ENCODE data around the gene ZNF346.
A peak's percentile ranks its signal among the peaks of the same experiment; 100 is the strongest.

ZNF346 gene

DNA sequence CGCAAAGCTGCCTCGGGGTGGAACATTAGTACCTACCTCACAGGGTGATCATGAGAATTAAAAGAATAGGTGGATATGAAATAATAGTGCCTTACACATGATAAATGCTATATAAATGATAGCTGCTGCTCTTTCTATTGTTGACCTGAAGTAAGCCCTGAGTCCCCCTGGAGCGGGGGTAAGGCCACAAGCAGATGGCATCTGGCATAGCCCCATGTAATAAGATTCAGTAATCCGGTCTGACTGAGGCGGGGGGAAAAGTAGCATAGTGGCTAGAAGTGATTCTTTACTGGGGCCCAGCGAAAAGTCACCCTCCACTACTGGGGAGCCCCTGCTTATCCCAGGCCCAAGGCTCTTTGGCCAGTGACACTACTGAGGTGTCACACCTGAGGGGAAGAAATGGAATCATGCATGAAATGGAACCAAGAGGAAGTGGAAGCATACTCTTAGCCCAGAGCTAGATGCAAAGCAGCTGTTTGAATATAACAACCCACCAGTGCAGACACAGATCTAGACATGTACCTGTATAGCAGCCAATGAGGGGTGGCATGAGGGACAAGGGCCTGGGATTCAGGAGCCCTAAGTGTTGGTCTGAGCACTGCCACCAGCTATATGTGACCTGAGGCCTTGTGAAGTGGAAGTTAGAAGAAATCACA lies 48.2 kb downstream of the ZNF346 start:
- no peak for DNase-seq

DNA sequence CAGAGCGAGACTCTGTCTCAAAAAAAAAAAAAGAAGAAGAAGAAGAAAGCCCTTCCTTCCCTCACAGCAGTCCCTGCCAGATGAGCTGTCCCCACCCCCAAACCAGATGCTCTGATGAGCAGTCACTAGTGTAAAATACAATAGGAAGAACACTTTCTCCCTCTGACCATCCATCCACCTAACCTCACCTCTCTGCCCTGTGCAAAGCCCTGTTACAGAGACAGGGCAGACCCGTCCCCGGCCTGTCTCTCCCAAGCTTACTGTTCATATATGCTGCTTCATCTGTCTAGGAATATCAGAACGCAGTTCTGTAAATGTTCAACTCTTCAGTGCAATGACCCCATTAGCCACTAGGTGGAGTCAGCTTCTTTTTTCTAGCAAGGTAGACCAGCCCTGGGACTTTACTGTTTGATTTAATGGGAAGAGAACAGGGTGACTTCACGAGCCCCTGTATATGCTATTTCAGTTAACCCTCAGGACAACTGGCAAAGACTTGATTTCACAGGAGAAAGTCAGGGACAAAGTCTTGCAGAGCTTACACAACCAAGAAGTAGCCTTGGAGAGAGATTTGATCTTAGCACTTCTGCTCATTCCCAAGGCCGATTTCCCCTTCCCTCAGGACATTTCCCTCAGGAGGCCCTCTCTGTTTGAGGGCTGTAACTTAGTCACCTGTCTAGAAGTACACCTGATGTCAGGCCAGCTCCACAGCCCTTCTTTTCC lies 49.3 kb downstream of the ZNF346 start:
- DNase-seq = peak; percentile 62 to 97

DNA sequence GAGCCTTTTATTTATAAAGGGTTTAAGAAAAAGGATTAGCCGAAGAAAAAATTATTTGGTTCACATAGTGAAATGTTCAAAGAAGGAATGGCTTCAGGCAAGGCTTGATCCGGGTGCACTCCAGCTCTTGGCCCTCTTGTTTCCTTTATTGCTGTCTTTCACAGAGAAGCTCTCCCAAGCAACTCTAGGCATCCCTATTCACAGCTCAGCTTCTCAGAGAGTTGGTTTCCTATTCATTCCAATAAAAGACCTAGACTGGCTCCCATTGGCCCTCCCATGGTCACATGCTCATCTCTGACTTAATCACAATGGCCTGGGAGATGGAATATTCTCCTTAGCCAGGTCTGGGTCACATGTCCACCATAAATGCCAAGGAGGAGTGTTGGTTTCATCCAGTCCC lies 54.8 kb downstream of the ZNF346 start:
- DNase-seq = no peak

DNA sequence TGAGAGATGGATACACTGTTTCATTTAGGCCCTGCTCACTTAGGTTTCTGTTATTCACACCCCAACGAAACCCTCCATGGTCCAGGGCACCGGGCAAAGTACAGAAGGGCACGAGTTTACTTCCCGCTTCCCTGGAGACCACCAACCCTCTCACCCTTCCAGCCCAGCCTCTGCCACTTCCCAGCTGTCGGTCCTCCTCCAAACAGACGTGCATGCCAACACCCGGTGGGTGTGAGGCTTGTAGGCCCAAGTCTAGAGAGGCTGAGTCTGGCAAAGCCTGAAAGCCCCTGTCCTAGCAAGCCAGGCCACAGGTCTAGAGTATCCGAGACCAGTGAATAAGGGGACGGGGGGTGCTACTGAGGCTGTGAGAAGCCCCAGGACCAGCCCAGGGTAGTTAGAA lies 57.1 kb downstream of the ZNF346 start:
- no peak for DNase-seq

GRCh38 chr5:177080265-177080664 lies 57.8 kb downstream of the ZNF346 start:
- no peak for DNase-seq

GRCh38 chr5:177081859-177082258 lies 59.4 kb downstream of the ZNF346 start:
- no peak for DNase-seq

GRCh38 chr5:177083357-177083756 lies 60.9 kb downstream of the ZNF346 start:
- no peak for DNase-seq

GRCh38 chr5:177084175-177084574 lies 61.7 kb downstream of the ZNF346 start:
- no peak for DNase-seq

- DNase-seq = no peak
Measured at GRCh38 chr5:177085985-177086653, 63.6 kb downstream of the ZNF346 start.

DNA sequence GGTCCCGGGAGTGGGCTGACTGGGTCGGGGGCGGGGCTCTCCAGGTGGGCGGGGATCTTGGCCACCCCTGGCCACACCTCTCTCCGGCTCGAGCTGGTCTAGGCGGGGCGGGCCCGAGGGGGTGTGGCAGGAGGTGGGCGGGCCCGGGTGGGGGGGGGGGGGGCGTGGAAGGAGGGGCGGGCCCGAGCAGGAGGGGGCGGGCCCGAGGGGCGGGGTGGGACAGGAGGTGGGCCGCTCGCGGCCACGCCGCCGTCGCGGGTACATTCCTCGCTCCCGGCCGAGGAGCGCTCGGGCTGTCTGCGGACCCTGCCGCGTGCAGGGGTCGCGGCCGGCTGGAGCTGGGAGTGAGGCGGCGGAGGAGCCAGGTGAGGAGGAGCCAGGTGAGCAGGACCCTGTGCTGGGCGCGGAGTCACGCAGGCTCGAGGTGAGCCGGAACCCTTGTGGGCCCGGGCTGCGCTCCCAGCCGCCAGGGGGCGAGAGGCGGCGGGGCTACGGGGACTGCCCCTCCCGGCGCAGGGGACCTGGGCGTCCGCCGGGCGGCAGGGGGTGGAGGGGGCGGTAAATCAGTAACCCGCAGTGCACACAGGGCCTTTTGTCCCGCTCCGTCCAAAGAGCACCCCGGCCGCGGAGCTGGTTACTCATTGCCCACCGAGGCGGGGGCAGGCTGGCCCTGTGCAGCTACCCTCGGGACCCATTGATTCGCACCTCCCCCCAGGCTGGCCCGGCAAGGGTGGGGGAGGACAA lies 64.3 kb downstream of the ZNF346 start, which contains the start of gene FGFR4:
Gene FGFR4 (plus strand): TSS at position 262 of the 744 bp plus-strand sequence. CDS start 2,688 bp downstream, outside the sequence.
- DNase-seq = peak; percentile 15 to 47

- no peak for DNase-seq
Measured at GRCh38 chr5:177087398-177088005, 65.0 kb downstream of the ZNF346 start.

GRCh38 chr5:177089127-177089526 lies 66.6 kb downstream of the ZNF346 start:
- DNase-seq = no peak

DNA sequence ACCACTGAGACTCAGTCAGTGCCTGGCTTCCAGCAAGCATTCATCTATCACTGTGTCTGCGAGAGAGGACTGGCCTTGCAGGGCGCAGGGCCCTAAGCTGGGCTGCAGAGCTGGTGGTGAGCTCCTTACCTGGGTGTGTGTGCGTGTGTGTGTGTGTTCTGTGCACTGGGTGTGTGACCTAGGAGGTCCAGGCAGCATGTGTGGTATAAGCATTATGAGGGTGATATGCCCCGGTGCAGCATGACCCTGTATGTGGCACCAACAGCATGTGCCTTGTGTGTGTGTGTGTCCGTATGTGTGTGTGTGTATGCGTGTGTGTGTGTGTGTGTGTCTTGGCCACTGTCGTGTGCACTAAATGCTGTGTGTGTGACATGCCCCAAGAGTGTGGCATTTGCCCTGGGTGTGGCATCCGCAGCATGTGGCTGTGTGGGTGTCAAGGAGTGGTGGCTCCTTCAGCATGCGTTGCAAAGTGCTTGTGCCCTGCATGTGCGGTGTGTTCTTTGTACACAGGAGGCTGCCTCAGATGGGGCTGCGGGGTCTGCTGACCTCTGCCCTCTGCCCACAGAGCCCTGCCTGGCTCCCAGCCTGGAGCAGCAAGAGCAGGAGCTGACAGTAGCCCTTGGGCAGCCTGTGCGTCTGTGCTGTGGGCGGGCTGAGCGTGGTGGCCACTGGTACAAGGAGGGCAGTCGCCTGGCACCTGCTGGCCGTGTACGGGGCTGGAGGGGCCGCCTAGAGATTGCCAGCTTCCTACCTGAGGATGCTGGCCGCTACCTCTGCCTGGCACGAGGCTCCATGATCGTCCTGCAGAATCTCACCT lies 67.5 kb downstream of the ZNF346 start:
- no peak for DNase-seq

DNA sequence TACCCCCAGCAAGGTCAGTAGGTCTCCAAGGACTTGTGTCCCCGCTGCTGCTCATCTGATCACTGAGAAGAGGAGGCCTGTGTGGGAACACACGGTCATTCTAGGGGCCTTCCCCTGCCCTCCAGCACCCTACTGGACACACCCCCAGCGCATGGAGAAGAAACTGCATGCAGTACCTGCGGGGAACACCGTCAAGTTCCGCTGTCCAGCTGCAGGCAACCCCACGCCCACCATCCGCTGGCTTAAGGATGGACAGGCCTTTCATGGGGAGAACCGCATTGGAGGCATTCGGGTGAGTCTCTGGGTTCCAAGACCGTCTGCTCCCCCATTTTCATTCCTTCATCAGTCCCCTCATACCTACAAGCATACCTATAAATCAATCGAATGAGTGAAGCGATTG lies 68.3 kb downstream of the ZNF346 start:
- no peak for DNase-seq

DNA sequence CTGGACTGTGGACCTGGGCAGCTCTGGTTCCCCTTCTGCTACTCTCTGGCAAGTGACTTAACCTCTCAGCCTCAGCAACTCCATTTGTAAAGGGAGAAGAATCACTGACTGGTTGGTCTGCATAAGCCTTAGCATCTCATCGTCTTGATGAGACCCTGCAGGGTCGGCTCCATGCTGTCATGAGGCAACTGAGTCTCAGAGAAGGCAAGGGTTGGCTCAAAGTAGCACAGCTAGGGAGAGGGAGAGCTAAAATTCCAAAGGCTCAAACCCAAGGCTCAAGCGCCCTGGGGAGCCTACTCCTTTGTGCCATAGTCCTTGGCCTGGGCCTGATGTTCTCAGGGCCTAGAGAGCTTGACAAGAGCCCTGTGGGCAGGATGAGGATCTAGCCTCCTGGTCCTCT lies 68.7 kb downstream of the ZNF346 start:
- no peak for DNase-seq

GRCh38 chr5:177092178-177093081 lies 69.9 kb downstream of the ZNF346 start:
- no peak for DNase-seq

DNA sequence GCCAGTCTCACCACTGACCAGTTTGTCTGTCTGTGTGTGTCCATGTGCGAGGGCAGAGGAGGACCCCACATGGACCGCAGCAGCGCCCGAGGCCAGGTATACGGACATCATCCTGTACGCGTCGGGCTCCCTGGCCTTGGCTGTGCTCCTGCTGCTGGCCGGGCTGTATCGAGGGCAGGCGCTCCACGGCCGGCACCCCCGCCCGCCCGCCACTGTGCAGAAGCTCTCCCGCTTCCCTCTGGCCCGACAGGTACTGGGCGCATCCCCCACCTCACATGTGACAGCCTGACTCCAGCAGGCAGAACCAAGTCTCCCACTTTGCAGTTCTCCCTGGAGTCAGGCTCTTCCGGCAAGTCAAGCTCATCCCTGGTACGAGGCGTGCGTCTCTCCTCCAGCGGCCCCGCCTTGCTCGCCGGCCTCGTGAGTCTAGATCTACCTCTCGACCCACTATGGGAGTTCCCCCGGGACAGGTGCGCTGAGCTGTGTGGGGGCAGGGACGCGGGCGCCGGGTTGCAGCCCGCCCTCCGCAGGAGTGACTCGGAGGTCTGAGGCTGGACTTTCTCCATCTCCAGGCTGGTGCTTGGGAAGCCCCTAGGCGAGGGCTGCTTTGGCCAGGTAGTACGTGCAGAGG lies 70.7 kb downstream of the ZNF346 start:
- DNase-seq = no peak

DNA sequence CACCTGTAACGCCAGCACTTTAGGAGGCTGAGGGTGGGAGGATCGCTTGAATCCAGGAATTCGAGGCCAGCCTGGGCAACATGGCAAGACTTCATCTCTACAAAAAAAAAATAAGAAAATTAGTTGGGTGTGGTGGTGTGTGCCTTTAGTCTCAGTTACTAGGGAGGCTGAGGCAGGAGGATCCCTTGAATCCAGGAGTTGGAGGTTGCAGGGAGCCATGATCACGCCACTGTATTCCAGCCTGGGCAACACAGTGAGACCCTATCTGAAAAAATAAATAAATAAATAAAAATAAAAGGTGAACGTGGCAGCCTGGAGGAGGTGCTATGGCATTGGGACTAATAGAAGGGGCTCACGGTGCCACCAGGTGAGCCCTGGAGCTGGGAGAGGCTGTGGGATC lies 71.3 kb downstream of the ZNF346 start:
- DNase-seq = no peak

DNA sequence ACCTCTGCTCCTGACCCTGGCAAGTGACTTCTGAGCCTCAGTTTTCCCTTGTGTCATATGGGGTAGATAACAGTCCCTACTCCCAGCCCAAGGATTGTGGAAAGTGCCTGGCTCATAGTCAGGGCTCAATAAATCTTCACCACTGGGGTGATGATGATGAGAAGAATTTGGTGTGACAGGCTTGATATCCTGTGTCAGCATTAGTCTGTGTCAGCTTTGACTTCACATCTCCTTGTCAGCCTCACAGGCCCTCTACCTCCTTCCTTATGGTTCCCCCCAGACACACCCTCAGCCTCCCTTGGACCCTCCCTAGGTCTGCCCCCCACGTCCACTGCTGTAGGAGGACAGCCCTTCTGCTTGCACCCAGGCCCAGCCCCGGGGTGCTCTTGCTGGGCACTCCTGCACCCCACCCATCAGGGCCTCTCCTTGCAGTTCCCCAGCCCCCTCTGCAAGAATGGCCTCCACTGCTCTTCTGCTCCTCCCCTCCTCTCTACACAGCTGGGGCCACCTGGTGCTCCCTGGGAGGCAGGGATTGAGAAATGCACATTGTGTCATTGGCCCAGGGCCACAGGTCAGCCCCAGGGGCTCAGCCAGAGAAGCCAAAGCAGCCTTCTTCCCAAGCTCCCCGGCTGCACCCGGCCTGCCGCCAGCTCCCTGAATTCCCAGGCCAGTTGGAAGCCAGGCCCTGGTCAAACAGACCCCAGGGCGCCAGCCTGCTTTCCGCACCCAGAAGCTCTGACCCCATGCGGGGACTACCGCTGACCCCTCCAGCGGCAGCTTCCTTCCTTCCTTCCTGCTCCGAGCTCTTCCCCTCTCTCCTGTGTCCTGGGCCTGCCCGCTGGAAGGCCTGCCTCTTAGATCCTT lies 72.0 kb downstream of the ZNF346 start:
- DNase-seq = no peak

Data from inflammatory macrophage treated with lipopolysaccharide for 1 hour (primary cell).